Activated CD4-positive, alpha-beta T cell treated with anti-CD3 and anti-CD28 coated beads for 36 hours (primary cell): Measurements from ENCODE around the gene CD79A. TPM values are rescaled to one million over a fixed set of nuclear protein-coding genes. Genes with fewer than 3 reads are reported as not detected.

Experiments used
- ATAC-seq: fragments of 200-7000 bp; cut with Tn5 transposase; one replicate; pipeline ENCODE4 v1.10.0; 2021; ENCODE audit warnings: mild to moderate bottlenecking, moderate library complexity
- CTCF ChIA-PET: fragments of 350-600 bp; sonication (Branson Sonifier 250); formaldehyde crosslinking; loops from one replicate; lab custom pipeline; 2021; ENCODE audit warnings: antibody characterized with exemption; lab: Charles Lee
- POLR2A ChIA-PET: fragments of 350-600 bp; sonication (Branson Sonifier 250); formaldehyde crosslinking; loops from one replicate; lab custom pipeline; 2021; ENCODE audit warnings: antibody characterized with exemption, inconsistent platforms; lab: Charles Lee
- DNase-seq: peaks from one replicate; pipeline ENCODE4 v3.0.0-alpha.2; 2020
- H3K27ac Mint-ChIP-seq: one replicate; pipeline ENCODE4 v1.8.0; 2021; ENCODE audit warnings: mixed read lengths
- H3K27me3 Mint-ChIP-seq: one replicate; pipeline ENCODE4 v1.8.0; 2021; ENCODE audit warnings: mixed read lengths
- H3K36me3 Mint-ChIP-seq: one replicate; pipeline ENCODE4 v1.8.0; 2021; ENCODE audit warnings: low read depth, mixed read lengths
- H3K4me1 Mint-ChIP-seq: one replicate; pipeline ENCODE4 v1.8.0; 2021; ENCODE audit warnings: mixed read lengths
- H3K4me3 Mint-ChIP-seq: one replicate; pipeline ENCODE4 v1.8.0; 2021; ENCODE audit warnings: mild to moderate bottlenecking, moderate library complexity, mixed read lengths
- H3K9me3 Mint-ChIP-seq: one replicate; pipeline ENCODE4 v1.8.0; 2021; ENCODE audit warnings: low read depth, mixed read lengths
- intact Hi-C, 2 experiments: fragments of 100-400 bp; cut with DNase I in 1 of 2; cut with micrococcal nuclease in 1 of 2; formaldehyde crosslinking; loops; one replicate each; pipeline versions ENCODE4 v1.14.2 to v1.15.1; 2022 to 2024; cut with DNase I, micrococcal nuclease
- total RNA-seq, 2 experiments: library from RNA; stranded (reverse); gene quantifications; one replicate each; pipeline ENCODE4 v1.2.3, GENCODE V29; 2021

The CD79A gene
- total RNA-seq, 2 experiments from 2014 or later: 4.0 to 4.1 TPM

- Mint-ChIP-seq H3K27me3 (no peaks in the 10 kb centered on the region), H3K4me1 (peaks cover 64% of the 10 kb centered on the region), H3K27ac (peak overlapping the region; percentile 93), H3K36me3 (peaks cover 58% of the 10 kb centered on the region), H3K4me3 (peak overlapping the region; percentile 86), H3K9me3 (no peaks in the 10 kb centered on the region)
- no peak for DNase-seq
- no peak for ATAC-seq
- ChIA-PET CTCF (interaction anchor here (1.0 to 1.9 kb wide), 4 partner anchors 9 to 24 kb away, joined by 3 to 12 read pairs (median 4); partner anchors contain the start of gene CD79A), POLR2A (interaction anchor here (0.5 to 2.7 kb wide), 7 partner anchors 8 to 376 kb away, joined by 3 to 11 read pairs (median 4); no protein-coding TSS in a partner anchor)
- intact Hi-C loops: loop anchor here in 1 of 2 experiments (5.0 kb wide), 2 partner anchors 510 to 1065 kb away; partner anchors contain the start of genes EGLN2 and TGFB1
Observed at GRCh38 chr19:41862445-41862986, 14.6 kb upstream of the CD79A start.

DNA sequence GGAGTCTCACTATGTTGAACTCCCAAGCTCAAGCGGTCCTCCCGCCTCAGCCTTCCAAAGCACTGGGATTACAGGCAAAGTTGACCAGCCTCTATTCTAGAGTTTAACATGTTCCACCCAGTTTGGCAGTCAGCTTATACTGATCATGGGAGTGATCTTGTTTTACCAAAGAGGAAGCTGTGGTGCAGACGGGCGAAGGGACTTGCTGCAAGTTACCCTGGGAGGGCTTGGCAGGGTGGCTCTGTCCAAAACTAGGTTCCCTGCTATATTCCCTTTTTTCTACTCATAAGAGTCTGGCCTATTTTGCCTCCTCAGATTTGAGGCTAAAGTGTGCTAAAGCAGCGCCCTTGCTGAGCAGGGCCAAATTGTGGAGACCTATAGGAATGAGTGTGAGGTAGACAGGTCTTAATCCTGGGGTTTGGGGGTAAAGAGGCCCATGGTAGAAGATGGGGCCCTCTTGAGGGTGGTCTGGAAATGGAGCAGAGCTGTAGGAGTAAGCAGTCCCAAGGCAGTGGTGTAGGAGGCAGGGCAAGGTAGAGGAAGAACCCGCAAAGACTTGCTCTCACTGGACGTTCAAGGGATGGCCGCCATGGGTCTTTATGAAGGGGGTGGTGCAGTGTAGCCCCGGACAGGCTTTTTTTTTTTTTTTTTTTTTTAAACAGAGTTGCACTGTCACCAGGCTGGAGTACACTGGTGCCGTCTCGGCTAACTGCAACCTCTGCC is 13.7 kb upstream of the CD79A start:
- DNase-seq: no peak
- ChIA-PET POLR2A (interaction anchor here (0.6 to 2.7 kb wide), 5 partner anchors 8 to 82 kb away, joined by 3 to 11 read pairs (median 4); no protein-coding TSS in a partner anchor), CTCF (interaction anchor here (1.0 to 2.0 kb wide), 5 partner anchors 10 to 94 kb away, joined by 3 to 12 read pairs (median 5); partner anchors contain the start of gene CD79A)
- intact Hi-C loops: loop anchor here in 1 of 2 experiments (5.0 kb wide), 2 partner anchors 511 to 1066 kb away; partner anchors contain the start of genes EGLN2 and TGFB1
- H3K27ac Mint-ChIP-seq: peak overlapping the region; percentile 85
- peaks cover 66% of the 10 kb centered on the region for H3K4me1 Mint-ChIP-seq
- peaks cover 66% of the 10 kb centered on the region for H3K36me3 Mint-ChIP-seq
- no peak for ATAC-seq
- H3K9me3 Mint-ChIP-seq: no peaks in the 10 kb centered on the region
- no peaks in the 10 kb centered on the region for H3K27me3 Mint-ChIP-seq
- peak overlapping the region; percentile 86 for H3K4me3 Mint-ChIP-seq

- Mint-ChIP-seq H3K4me1 (peaks cover 72% of the 10 kb centered on the region), H3K9me3 (no peaks in the 10 kb centered on the region), H3K27me3 (no peaks in the 10 kb centered on the region), H3K36me3 (peaks cover 73% of the 10 kb centered on the region), H3K27ac (peak overlapping the region; percentile 89), H3K4me3 (peak overlapping the region; percentile 63)
- intact Hi-C loops: loop anchor here in 1 of 2 experiments (5.0 kb wide), 2 partner anchors 512 to 1067 kb away; partner anchors contain the start of genes EGLN2 and TGFB1
- DNase-seq (no peak), ATAC-seq (no peak)
- ChIA-PET CTCF (interaction anchor here (1.4 to 2.0 kb wide), 2 partner anchors 43 to 93 kb away, joined by 4 to 10 read pairs; no protein-coding TSS in a partner anchor), POLR2A (interaction anchor here (0.5 to 2.7 kb wide), 5 partner anchors 11 to 477 kb away, joined by 3 to 11 read pairs (median 4); no protein-coding TSS in a partner anchor)
Observed at GRCh38 chr19:41864374-41864773, 12.7 kb upstream of the CD79A start.

DNA sequence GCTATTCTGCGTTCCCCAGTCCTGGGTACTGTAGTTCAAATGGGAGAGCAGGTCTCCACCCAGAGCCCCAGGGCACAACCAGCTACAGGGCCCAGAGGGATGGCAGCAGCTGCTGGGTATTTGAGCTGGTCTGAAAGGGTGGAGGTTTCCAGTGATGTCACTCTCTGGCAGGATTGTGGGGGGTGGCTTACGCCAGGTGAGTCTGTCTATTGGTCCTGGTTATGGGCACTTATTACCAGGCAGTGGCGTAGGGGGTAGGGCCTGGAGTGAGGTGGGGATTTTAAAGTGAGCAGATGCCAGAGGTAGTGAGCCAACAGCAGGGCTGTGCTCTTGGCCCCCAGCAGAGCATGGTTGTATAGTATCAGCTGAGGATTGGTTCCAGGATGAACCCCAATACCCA is 10.8 kb upstream of the CD79A start:
- DNase-seq (no peak), ATAC-seq (peak; percentile 11)
- H3K36me3 Mint-ChIP-seq: peaks cover 78% of the 10 kb centered on the region
- peaks cover 88% of the 10 kb centered on the region for H3K4me1 Mint-ChIP-seq
- H3K27ac Mint-ChIP-seq: peak overlapping the region; percentile 85
- no peaks in the 10 kb centered on the region for H3K9me3 Mint-ChIP-seq
- no peak overlapping the region for H3K4me3 Mint-ChIP-seq
- intact Hi-C loops: no loop called here
- ChIA-PET CTCF (interaction anchor here (1.0 to 1.8 kb wide), 2 partner anchors 23 to 25 kb away, joined by 3 to 4 read pairs; no protein-coding TSS in a partner anchor), POLR2A (interaction anchor here (0.7 kb wide), 1 partner anchor 1646 kb away, joined by 3 read pairs; no protein-coding TSS in a partner anchor)
- no peaks in the 10 kb centered on the region for H3K27me3 Mint-ChIP-seq

GRCh38 chr19:41868120-41868988 is 8.7 kb upstream of the CD79A start:
- Mint-ChIP-seq H3K4me1 (peaks cover 86% of the 10 kb centered on the region), H3K27me3 (no peaks in the 10 kb centered on the region), H3K4me3 (peak overlapping the region; percentile 35), H3K27ac (peak overlapping the region; percentile 85), H3K36me3 (peaks cover 73% of the 10 kb centered on the region), H3K9me3 (no peaks in the 10 kb centered on the region)
- ChIA-PET POLR2A (interaction anchor here (0.9 to 1.4 kb wide), 5 partner anchors 8 to 77 kb away, joined by 3 to 5 read pairs (median 3); partner anchors contain the start of genes CD79A and RPS19), CTCF (interaction anchor here (0.8 to 1.4 kb wide), 4 partner anchors 8 to 84 kb away, joined by 3 to 6 read pairs (median 4); partner anchors contain the start of gene RPS19)
- DNase-seq (no peak), ATAC-seq (no peak)
- intact Hi-C loops: no loop called here

DNA sequence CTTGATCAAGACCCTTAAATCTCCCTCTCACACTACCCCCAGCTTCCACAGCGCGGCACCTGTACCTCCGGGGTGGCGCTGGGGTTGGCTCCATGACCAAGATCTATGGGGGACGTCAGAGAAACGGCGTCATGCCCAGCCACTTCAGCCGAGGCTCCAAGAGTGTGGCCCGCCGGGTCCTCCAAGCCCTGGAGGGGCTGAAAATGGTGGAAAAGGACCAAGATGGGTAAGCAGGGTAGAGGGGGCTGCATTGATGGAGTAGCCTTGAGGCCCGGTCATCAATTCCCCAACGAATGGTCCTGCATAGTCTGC is 8.1 kb upstream of the CD79A start:
- no peak for ATAC-seq
- no peak overlapping the region for H3K4me3 Mint-ChIP-seq
- H3K4me1 Mint-ChIP-seq: peaks cover 82% of the 10 kb centered on the region
- H3K27ac Mint-ChIP-seq: peak overlapping the region; percentile 85
- intact Hi-C loops: no loop called here
- no peaks in the 10 kb centered on the region for H3K9me3 Mint-ChIP-seq
- H3K27me3 Mint-ChIP-seq: no peaks in the 10 kb centered on the region
- POLR2A ChIA-PET: interaction anchor here (0.9 to 1.4 kb wide), 4 partner anchors 8 to 76 kb away, joined by 3 to 5 read pairs (median 4); partner anchors contain the start of genes CD79A and RPS19
- no peak for DNase-seq
- H3K36me3 Mint-ChIP-seq: peaks cover 68% of the 10 kb centered on the region
- CTCF ChIA-PET: interaction anchor here (0.8 to 1.4 kb wide), 3 partner anchors 9 to 83 kb away, joined by 3 to 6 read pairs (median 4); partner anchors contain the start of gene RPS19

DNA sequence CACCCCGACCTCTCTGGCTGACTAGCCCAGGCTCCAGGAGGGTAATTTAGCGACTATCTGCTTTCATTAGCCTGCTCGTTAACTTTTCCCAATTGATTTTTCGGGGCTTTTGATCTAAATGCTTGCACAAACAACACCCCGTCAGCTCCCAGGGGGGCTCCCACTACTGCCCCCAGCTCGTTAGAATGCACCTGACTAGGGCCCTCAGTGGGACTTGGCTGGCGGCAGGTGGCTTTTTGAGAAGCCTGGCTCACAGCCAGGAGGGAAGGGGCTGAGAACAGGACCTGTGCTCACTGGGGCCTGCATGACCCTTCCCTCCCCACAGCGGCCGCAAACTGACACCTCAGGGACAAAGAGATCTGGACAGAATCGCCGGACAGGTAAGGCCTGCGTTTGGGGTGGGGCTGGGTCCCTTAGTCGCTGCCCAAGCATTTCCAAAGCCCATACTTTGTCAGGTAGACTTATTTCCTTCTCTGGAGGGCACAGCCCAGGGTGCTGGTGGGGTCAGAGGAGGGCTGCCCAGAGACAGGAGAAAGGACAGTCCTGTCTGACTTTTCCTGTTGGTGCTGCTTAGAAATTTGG is 7.6 kb upstream of the CD79A start:
- Mint-ChIP-seq H3K27me3 (no peaks in the 10 kb centered on the region), H3K4me1 (peaks cover 82% of the 10 kb centered on the region), H3K9me3 (no peaks in the 10 kb centered on the region), H3K36me3 (peaks cover 63% of the 10 kb centered on the region), H3K4me3 (no peak overlapping the region), H3K27ac (peak overlapping the region; percentile 85)
- POLR2A ChIA-PET: interaction anchor here (0.7 to 1.4 kb wide), 4 partner anchors 8 to 414 kb away, joined by 3 to 5 read pairs (median 4); partner anchors contain the start of genes CD79A and RPS19
- intact Hi-C loops: no loop called here
- DNase-seq (no peak), ATAC-seq (no peak)
- CTCF ChIA-PET: interaction anchor here (6.1 kb wide), 1 partner anchor 81 kb away, joined by 40 read pairs; no protein-coding TSS in a partner anchor

DNA sequence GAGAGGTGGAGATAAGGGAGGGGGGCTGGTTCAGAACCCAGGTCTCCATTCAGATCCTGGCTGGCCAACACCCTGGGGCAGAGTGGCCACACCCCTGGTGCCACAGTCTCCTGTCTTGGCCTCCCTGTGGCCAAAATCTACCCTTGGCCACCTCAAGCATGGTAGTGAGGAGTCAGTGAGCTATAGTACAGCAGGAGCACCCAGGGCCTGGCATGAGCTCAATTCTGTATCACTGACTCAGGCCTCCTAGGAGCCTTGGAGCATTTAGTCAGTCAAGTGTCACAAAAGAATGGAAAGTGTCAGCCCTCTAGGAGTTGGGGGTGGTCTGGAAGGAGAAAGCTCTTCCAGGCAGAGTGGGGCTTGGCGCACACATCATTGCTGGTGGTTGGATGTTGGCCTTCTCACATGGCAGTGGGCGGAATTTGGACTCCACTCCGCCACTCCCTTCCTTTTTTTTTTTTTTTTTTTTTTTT is 6.6 kb upstream of the CD79A start:
- H3K36me3 Mint-ChIP-seq: peaks cover 54% of the 10 kb centered on the region
- DNase-seq: peak; percentile 65

GRCh38 chr19:41871573-41872383 is 5.3 kb upstream of the CD79A start:
- ChIA-PET POLR2A (interaction anchor here (0.6 to 2.6 kb wide), 8 partner anchors 9 to 340 kb away, joined by 3 to 40 read pairs (median 4); partner anchors contain the start of gene RPS19), CTCF (interaction anchor here (0.6 to 6.1 kb wide), 15 partner anchors 9 to 508 kb away, joined by 3 to 62 read pairs (median 6); partner anchors contain the start of genes ARHGEF1, B9D2 and RPS19)
- H3K9me3 Mint-ChIP-seq: no peaks in the 10 kb centered on the region
- peaks cover 79% of the 10 kb centered on the region for H3K4me1 Mint-ChIP-seq
- peaks cover 48% of the 10 kb centered on the region for H3K36me3 Mint-ChIP-seq
- H3K4me3 Mint-ChIP-seq: peak overlapping the region; percentile 35
- H3K27ac Mint-ChIP-seq: peak overlapping the region; percentile 88
- intact Hi-C loops: loop anchor here (1.0 to 5.0 kb wide), 5 partner anchors 11 to 251 kb away; partner anchors contain the start of gene RPS19 (in 2 of the 2)
- H3K27me3 Mint-ChIP-seq: no peaks in the 10 kb centered on the region
- peak; percentile 73 for ATAC-seq
- peak; percentile 86 for DNase-seq

More for the DNA sequence above, 6.6 kb upstream of the CD79A start:
- H3K27ac Mint-ChIP-seq: peak overlapping the region; percentile 85
- peaks cover 78% of the 10 kb centered on the region for H3K4me1 Mint-ChIP-seq
- ChIA-PET CTCF (interaction anchor here (0.6 to 6.1 kb wide), 6 partner anchors 15 to 188 kb away, joined by 3 to 62 read pairs (median 6); partner anchors contain the start of gene ARHGEF1), POLR2A (interaction anchor here (0.6 to 2.6 kb wide), 7 partner anchors 8 to 1657 kb away, joined by 3 to 40 read pairs (median 4); partner anchors contain the start of gene RPS19)
- H3K4me3 Mint-ChIP-seq: no peak overlapping the region
- H3K27me3 Mint-ChIP-seq: no peaks in the 10 kb centered on the region
- H3K9me3 Mint-ChIP-seq: no peaks in the 10 kb centered on the region
- peak; percentile 37 for ATAC-seq
- intact Hi-C loops: loop anchor here in 1 of 2 experiments (5.0 kb wide), 1 partner anchor 252 kb away; no protein-coding TSS in a partner anchor
